Heart right ventricle (tissue), 16 donors: Measurements from ENCODE around the gene TRIM2. TPM values are rescaled to one million over a fixed set of nuclear protein-coding genes. Genes with fewer than 3 reads are reported as not detected.

ENCODE experiments used
- ATAC-seq, 8 donors: fragments of 200-7000 bp; cut with Tn5 transposase; one replicate each; pipeline ENCODE4 v1.9.1; 2020; ENCODE audit warnings: mild to moderate bottlenecking in 8 of 8, moderate library complexity in 8 of 8, moderate number of reproducible peaks in 1 of 8
- DNase-seq, 2 donors: peaks; one replicate each; pipeline ENCODE4 v3.0.0-alpha.2; 2020
- H3K27ac ChIP-seq, 10 donors: fragments of 200-600 bp; sonication (generic) in 2 of 10; one replicate each; pipeline versions ENCODE4 v1.5.0 to v1.8.0; 2020 to 2022; ENCODE audit warnings: mild to moderate bottlenecking in 3 of 10
- H3K27me3 ChIP-seq, 7 donors: fragments of 200-600 bp; one replicate each; pipeline ENCODE4 v1.8.0; 2021 to 2022; ENCODE audit warnings: mild to moderate bottlenecking in 2 of 7
- H3K36me3 ChIP-seq, 9 donors: fragments of 200-600 bp; sonication (generic) in 1 of 9; one replicate each; pipeline versions ENCODE4 v1.5.0 to v1.8.0; 2020 to 2022; ENCODE audit warnings: mild to moderate bottlenecking in 2 of 9
- H3K4me1 ChIP-seq, 9 donors: fragments of 200-600 bp; sonication (generic) in 1 of 9; one replicate each; pipeline versions ENCODE4 v1.5.0 to v1.8.0; 2020 to 2022; ENCODE audit warnings: mild to moderate bottlenecking in 4 of 9
- H3K4me3 ChIP-seq, 10 donors: fragments of 200-600 bp; sonication (generic) in 2 of 10; one replicate each; pipeline versions ENCODE4 v1.5.0 to v1.8.0; 2020 to 2022; ENCODE audit warnings: mild to moderate bottlenecking in 7 of 10, moderate library complexity in 2 of 10
- H3K9me3 ChIP-seq, 11 donors: fragments of 200-600 bp in 10 of 11; sonication (generic) in 2 of 11; one replicate each; pipeline versions ENCODE4 v1.5.0 to v1.8.0; 2013 to 2022; ENCODE audit warnings: mild to moderate bottlenecking in 2 of 11, control low read depth in 1 of 11, moderate library complexity in 1 of 11
- WGBS, 2 donors: extraction: QIAGEN DNeasy Blood & Tissue Kit; methylation state at CpG; one replicate each; pipeline ENCODE4 v1.1.7; 2013; ENCODE audit warnings: inconsistent platforms in 1 of 2; 5-methylcytosine and 5-hydroxymethylcytosine counted together
- intact Hi-C, 10 donors: fragments of 100-400 bp; cut with DNase I; formaldehyde crosslinking; loops; one replicate each; pipeline versions ENCODE4 v1.11.1 to v1.14.2; 2022
- polyA plus RNA-seq, 2 donors: library from polyadenylated mRNA; stranded (reverse); fragments of 200-250 nt; gene quantifications; one replicate each; pipeline ENCODE4 v1.2.3, GENCODE V29; 2013
- total RNA-seq, 10 donors: library from RNA; stranded (reverse); fragmentation: NEBNext Ultra II Directional in 3 of 10; extraction: Animal tissue kit (Norgen Biotek cat#: 25700) in 3 of 10; gene quantifications; one replicate each; pipeline versions ENCODE4 v1.2.1 to v1.2.4, GENCODE V29; 2021 to 2023
- TF ChIP-seq, protein P1 (sequence below), 9 donors: fragments of 200-600 bp; sonication (generic) in 2 of 9; IDR thresholded peaks; one replicate each; pipeline versions ENCODE4 v1.5.0 to v1.8.0; 2021 to 2022; ENCODE audit warnings: antibody characterized with exemption in 9 of 9, mild to moderate bottlenecking in 5 of 9, moderate library complexity in 1 of 9
- donor health status: Arrhythmogenic right ventricular cardiomyopathy.
- donor health status: ischemic (EF 13 %, LVEDD 7.1; RV severe dilation, severe dysfunction).
- donor health status: healthy with polysubstance abuse.
- donor health status: DM: no; HTN: yes; CAD: no.
- donor health status: DM: no; HTN: no; CAD: no.
- donor health status: ischemic (EF 25% LVEDD 6.9; RV normal size, moderate dysfunction).
- donor health status: ischemic (EF 25% LVEDD 5.7; RV mildly dilated, moderate dysfunction).
- donor health status: healthy.
- donor health status: DM: yes; HTN: yes; CAD: no.
- donor health status: Ischemic cardiomyopathy.
- donor health status: ischemic (EF 35%, LVEDD 5.7; RV mildly dilated, moderate dysfunction).
- donor health status: nonischemic (EF 11% LVEDD 7.7; RV severe dilation, severe dysfunction).
- donor health status: DM: yes; HTN: yes; CAD: no.
- donor health status: PGD.
- donor health status: ischemic (EF 29% LVEDD 5.4; RV normal size, mild dysfunction).
- donor health status: nonischemic (EF 23%, LVEDD 6.1; RV moderate dilation, normal function).

Gene TRIM2
- total and polyA plus RNA-seq, 12 donors, result 2.8 to 33.2 (median 20.5) TPM

DNA sequence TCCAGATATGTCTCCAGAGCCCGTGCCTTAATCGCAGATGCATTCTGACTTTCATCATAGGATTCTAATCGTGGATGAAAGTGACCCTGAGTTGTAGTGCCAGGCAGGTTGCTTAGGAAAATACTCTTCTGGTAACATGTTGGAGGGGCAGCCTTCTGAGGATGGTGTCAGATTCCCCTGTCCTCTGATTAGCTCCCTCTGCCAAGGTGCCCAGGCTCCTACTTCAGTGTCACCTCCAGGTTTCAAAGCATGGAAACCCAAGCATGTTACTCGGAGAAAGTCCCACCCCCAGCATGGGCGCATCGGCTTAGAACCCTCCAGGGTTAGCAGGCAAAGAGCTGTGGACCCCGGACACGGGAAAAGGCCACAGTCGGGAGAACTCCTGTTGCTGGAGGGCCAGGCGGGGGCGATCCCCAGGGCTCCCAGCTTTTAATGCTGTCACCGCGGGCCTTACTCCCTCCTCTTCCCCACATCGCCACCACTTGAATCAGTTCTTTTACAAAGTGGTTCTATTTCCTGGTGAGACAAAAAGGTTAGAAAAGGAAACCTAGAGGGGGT is 44.5 kb downstream of the TRIM2 start:
- TF ChIP-seq, protein P1, sequence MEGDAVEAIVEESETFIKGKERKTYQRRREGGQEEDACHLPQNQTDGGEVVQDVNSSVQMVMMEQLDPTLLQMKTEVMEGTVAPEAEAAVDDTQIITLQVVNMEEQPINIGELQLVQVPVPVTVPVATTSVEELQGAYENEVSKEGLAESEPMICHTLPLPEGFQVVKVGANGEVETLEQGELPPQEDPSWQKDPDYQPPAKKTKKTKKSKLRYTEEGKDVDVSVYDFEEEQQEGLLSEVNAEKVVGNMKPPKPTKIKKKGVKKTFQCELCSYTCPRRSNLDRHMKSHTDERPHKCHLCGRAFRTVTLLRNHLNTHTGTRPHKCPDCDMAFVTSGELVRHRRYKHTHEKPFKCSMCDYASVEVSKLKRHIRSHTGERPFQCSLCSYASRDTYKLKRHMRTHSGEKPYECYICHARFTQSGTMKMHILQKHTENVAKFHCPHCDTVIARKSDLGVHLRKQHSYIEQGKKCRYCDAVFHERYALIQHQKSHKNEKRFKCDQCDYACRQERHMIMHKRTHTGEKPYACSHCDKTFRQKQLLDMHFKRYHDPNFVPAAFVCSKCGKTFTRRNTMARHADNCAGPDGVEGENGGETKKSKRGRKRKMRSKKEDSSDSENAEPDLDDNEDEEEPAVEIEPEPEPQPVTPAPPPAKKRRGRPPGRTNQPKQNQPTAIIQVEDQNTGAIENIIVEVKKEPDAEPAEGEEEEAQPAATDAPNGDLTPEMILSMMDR (IDR thresholded peaks at IDR 0.05), result no peak
- Histone ChIP-seq H3K36me3 (peaks cover 0 to 6% (median 0%) of the 10 kb centered on the region in 9 donors), H3K4me1 (peaks cover 0 to 26% (median 19%) of the 10 kb centered on the region in 9 donors), H3K9me3 (no peaks in the 10 kb centered on the region), H3K4me3 (peak overlapping the region; percentile 36 to 70 (median 60)), H3K27me3 (no peaks in the 10 kb centered on the region), H3K27ac (peak overlapping the region in 9 of 10 donors; percentile 24 to 79 (median 66))
- peak; percentile 18 to 49 (median 40) for ATAC-seq
- peak in 1 of 2 donors; percentile 21 for DNase-seq
- intact Hi-C loops, result no loop called here
- whole genome bisulfite sequencing, 2 donors, result 13 to 15% methylated on average over 14 of the region's 14 CpGs

DNA sequence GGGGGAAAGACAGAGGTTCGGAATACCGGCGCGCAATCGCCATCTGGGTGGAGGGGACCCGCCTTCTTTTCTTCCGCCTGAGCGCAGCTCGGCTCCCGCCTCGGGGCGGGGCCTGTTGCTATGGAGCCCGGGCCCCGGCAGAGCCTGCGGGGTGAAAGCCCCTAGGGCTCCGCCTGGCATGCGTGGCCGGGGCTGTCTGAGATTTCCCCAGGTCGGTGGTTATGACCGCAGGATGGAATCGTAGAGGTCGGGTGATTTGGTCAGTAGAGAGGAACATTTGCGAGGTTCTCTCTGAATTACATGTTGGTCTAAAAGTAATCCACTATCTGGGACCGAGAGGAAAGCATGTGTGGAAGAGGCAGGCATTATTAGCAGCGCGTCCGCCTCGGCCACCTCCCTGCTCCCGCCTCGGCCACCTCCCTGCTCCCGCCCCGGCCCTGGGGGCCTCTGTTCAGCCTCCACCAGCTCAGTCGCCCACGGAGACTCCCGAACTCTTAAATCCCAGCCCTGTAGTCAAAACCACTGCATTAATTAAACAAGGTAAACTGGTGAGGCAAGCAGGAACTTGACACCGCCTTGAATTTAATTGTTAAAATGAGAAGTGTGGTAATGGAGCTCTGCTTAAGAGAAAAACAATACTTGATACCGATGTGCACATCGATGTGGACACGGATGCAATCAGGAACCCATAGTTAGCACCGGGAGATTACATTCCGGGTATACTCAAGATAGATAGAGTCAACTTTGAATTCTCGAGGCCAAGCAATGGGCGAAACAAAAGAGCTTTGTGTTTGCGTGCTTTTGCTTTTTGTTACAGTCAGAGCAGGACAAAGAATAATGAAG is 45.2 kb downstream of the TRIM2 start:
- 7 to 9% methylated on average over 44 of the region's 44 CpGs for WGBS, 2 donors
- intact Hi-C loops, result loop anchor here in 1 of 10 donors (10.0 kb wide), 1 partner anchor 465 kb away; no protein-coding TSS in a partner anchor
- Histone ChIP-seq H3K27me3 (no peaks in the 10 kb centered on the region), H3K4me3 (peak overlapping the region; percentile 36 to 70 (median 60)), H3K36me3 (peaks cover 0 to 6% (median 0%) of the 10 kb centered on the region in 9 donors), H3K27ac (peak overlapping the region in 9 of 10 donors; percentile 24 to 79 (median 66)), H3K4me1 (peaks cover 0 to 25% (median 19%) of the 10 kb centered on the region in 9 donors), H3K9me3 (no peaks in the 10 kb centered on the region)
- ATAC-seq (peak; percentile 93 to 99 (median 96)), DNase-seq (peak; percentile 72 to 81)
- TF ChIP-seq, protein P1 (IDR thresholded peaks at IDR 0.05), result no peak

DNA sequence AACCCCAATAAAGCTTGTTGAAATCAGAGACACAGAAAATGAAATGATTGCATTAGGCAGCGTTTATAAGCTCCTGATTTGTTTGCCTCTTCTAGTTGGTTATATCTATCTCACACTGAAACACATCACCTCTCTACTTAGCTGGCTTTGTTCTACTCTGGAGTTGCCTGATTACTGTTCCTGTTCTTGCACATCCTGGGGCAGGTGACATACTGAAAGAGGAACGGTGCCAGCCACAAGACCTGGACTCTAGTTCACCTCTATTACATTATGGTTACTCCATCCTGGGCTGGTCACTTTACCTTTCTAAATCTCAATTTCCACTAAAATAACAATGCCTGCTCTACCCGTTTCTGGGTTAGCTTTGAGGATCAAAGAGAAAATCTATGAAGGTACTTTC is 47.9 kb downstream of the TRIM2 start:
- ATAC-seq, result no peak
- Histone ChIP-seq H3K27me3 (peaks cover 0 to 6% (median 0%) of the 10 kb centered on the region in 7 donors), H3K4me3 (no peak overlapping the region), H3K27ac (no peak overlapping the region), H3K4me1 (peaks cover 0 to 31% (median 19%) of the 10 kb centered on the region in 9 donors), H3K9me3 (no peaks in the 10 kb centered on the region), H3K36me3 (no peaks in the 10 kb centered on the region)
- no peak for DNase-seq
- TF ChIP-seq, protein P1 (IDR thresholded peaks at IDR 0.05), result no peak
- intact Hi-C loops, result loop anchor here in 1 of 10 donors (10.0 kb wide), 1 partner anchor 467 kb away; no protein-coding TSS in a partner anchor
- 84 to 85% methylated on average over 3 of the region's 3 CpGs for WGBS, 2 donors

DNA sequence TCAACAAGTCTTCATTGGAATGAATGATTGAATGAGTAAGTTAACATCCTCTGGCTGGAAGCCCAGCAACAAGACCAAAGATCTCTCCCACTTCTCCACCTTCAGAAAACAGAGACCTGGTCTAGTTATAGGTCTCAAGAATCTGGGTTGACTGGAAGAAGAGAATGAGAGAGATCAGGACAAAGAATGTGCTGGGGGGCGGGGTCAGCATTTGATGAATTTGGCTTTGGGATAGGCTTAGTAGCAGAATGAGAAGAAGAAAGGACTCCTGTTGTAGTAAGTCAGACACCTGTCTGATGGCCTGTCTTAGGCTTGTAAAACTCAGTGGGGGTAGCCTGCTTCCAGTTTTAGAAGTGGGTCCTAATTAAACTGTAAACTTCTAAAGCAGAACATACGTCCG is 51.0 kb downstream of the TRIM2 start:
- H3K9me3 ChIP-seq, result no peaks in the 10 kb centered on the region
- DNase-seq, result no peak
- peaks cover 0 to 25% (median 4%) of the 10 kb centered on the region in 9 donors for H3K4me1 ChIP-seq
- WGBS, 2 donors, result 82 to 94% methylated on average over 3 of the region's 3 CpGs
- TF ChIP-seq, protein P1 (IDR thresholded peaks at IDR 0.05), result no peak
- H3K27me3 ChIP-seq, result peaks cover 0 to 11% (median 0%) of the 10 kb centered on the region in 7 donors
- H3K27ac ChIP-seq, result no peak overlapping the region
- intact Hi-C loops, result loop anchor here in 1 of 10 donors (10.0 kb wide), 1 partner anchor 470 kb away; no protein-coding TSS in a partner anchor
- ATAC-seq, result no peak
- H3K36me3 ChIP-seq, result no peaks in the 10 kb centered on the region
- H3K4me3 ChIP-seq, result no peak overlapping the region
